HG03521 (cell line): ENCODE measurements around the gene LRBA.
"Not testable (repeated sequence)": the region's sequence is repeated elsewhere in the genome, so short reads cannot be mapped to it uniquely, and the experiment has no call there.

Source experiments
- ATAC-seq: cut with Tn5 transposase; IDR thresholded peaks from one replicate; pipeline ENCODE4 v1.9.1; 2021; ENCODE audit warnings: mild to moderate bottlenecking, moderate library complexity; ENCODE audit not compliant: unreplicated experiment

The LRBA gene

GRCh38 chr4:150974750-150975149 lies 40.3 kb downstream of the LRBA start:
- no peak for ATAC-seq

GRCh38 chr4:150974252-150974640 lies 40.8 kb downstream of the LRBA start:
- no peak for ATAC-seq

GRCh38 chr4:150973626-150974251 lies 41.3 kb downstream of the LRBA start:
- no peak for ATAC-seq

GRCh38 chr4:150972592-150972991 lies 42.5 kb downstream of the LRBA start:
- no peak for ATAC-seq

- no peak for ATAC-seq
Measured at GRCh38 chr4:150971901-150972300, 43.2 kb downstream of the LRBA start.

GRCh38 chr4:150970685-150971151 lies 44.4 kb downstream of the LRBA start:
- peak; percentile 67 for ATAC-seq

GRCh38 chr4:150964754-150965153 lies 50.3 kb downstream of the LRBA start:
- ATAC-seq = no peak

GRCh38 chr4:150963602-150964345 lies 51.3 kb downstream of the LRBA start:
- not testable (repeated sequence) for ATAC-seq

- ATAC-seq = no peak
Measured at GRCh38 chr4:150962245-150962644, 52.8 kb downstream of the LRBA start.

GRCh38 chr4:150961566-150961965 lies 53.5 kb downstream of the LRBA start:
- no peak for ATAC-seq

- ATAC-seq = no peak
Measured at GRCh38 chr4:150960818-150961217, 54.3 kb downstream of the LRBA start.

- ATAC-seq = no peak
Measured at GRCh38 chr4:150960079-150960478, 55.0 kb downstream of the LRBA start.

- not testable (repeated sequence) for ATAC-seq
Measured at GRCh38 chr4:150957981-150958380, 57.1 kb downstream of the LRBA start.

GRCh38 chr4:150957095-150957494 lies 58.0 kb downstream of the LRBA start:
- not testable (repeated sequence) for ATAC-seq

GRCh38 chr4:150953916-150954315 lies 61.2 kb downstream of the LRBA start:
- not testable (repeated sequence) for ATAC-seq

GRCh38 chr4:150952167-150952845 lies 62.8 kb downstream of the LRBA start:
- no peak for ATAC-seq

GRCh38 chr4:150950657-150951288 lies 64.3 kb downstream of the LRBA start:
- ATAC-seq = no peak

- ATAC-seq = no peak
Measured at GRCh38 chr4:150949943-150950342, 65.1 kb downstream of the LRBA start.

- ATAC-seq = no peak
Measured at GRCh38 chr4:150949342-150949741, 65.7 kb downstream of the LRBA start.

GRCh38 chr4:150948710-150949109 lies 66.4 kb downstream of the LRBA start:
- no peak for ATAC-seq

- ATAC-seq = no peak
Measured at GRCh38 chr4:150948074-150948473, 67.0 kb downstream of the LRBA start.
